HCT116 (cell line): Measurements from ENCODE around the gene TBX2. TPM values are rescaled to one million over a fixed set of nuclear protein-coding genes. Genes with fewer than 3 reads are reported as not detected.

ENCODE experiments used
- ATAC-seq: fragments of 200-7000 bp; cut with Tn5 transposase; 2 replicates; pipeline ENCODE4 v1.9.1; 2020; ENCODE audit warnings: mild to moderate bottlenecking, moderate library complexity
- BruUV-seq: library from RNA; stranded (reverse); fragments of 400-500 nt; replicated peaks from 2 replicates; lab custom pipeline; 2021; lab: Mats Ljungman, UMichigan
- CTCF ChIA-PET: fragments of 300-600 bp; sonication (Branson Sonifier 250); formaldehyde crosslinking; loops from one replicate; lab custom pipeline; 2021; ENCODE audit warnings: antibody characterized with exemption; lab: Charles Lee
- POLR2A ChIA-PET: fragments of 300-600, 350-600 bp; sonication (Branson Sonifier 250); formaldehyde crosslinking; loops from one replicate; lab custom pipeline; 2021; ENCODE audit warnings: antibody characterized with exemption; lab: Charles Lee
- RAD21 ChIA-PET, 2 experiments: fragments of 300-600 bp; sonication (Branson Sonifier 250); formaldehyde crosslinking; loops; one replicate each; lab custom pipeline; 2023; ENCODE audit warnings: low total read pairs in 2 of 2; ENCODE audit not compliant: uncharacterized antibody in 2 of 2, unreplicated experiment in 2 of 2, low non-redundant PET in 1 of 2; lab: Charles Lee
- DNase-seq: peaks from one replicate; pipeline ENCODE4 v3.0.0-alpha.2; 2010; ENCODE audit warnings: low read depth, low spot score
- H2AFZ ChIP-seq: fragments of 200-600 bp; shearing (Covaris generic), sonication (generic); 2 replicates; pipeline ENCODE4 v1.6.1; 2017; ENCODE audit warnings: low read depth, mixed run types, mixed read lengths, antibody characterized with exemption, low read length; ENCODE audit not compliant: poor library complexity, severe bottlenecking
- H3K27ac ChIP-seq: 2 replicates; pipeline ENCODE4 v1.5.1; 2012; ENCODE audit warnings: low read depth, low read length
- H3K27me3 ChIP-seq: fragments of 200-600 bp; sonication (generic); 2 replicates; pipeline ENCODE4 v1.6.1; 2016; ENCODE audit warnings: mixed run types, low read length, mixed read lengths; ENCODE audit not compliant: insufficient read depth
- H3K36me3 ChIP-seq, 2 experiments: fragments of 200-500 bp in 1 of 2; fragments of 200-600 bp in 1 of 2; sonication (Bioruptor generic) in 1 of 2; sonication (generic) in 1 of 2; 2 replicates each; pipeline versions ENCODE4 v1.5.1 to v1.6.1; 2014 to 2016; ENCODE audit warnings: low read length in 2 of 2, inconsistent platforms in 1 of 2, mixed read lengths in 1 of 2, mixed run types in 1 of 2; ENCODE audit not compliant: insufficient read depth in 2 of 2, control insufficient read depth in 1 of 2
- H3K4me1 ChIP-seq, 2 experiments: fragments of 200-600 bp in 1 of 2; sonication (generic) in 1 of 2; 2 replicates each; pipeline versions ENCODE4 v1.5.1 to v1.6.1; 2012 to 2017; ENCODE audit warnings: low read length in 2 of 2, inconsistent platforms in 1 of 2, mild to moderate bottlenecking in 1 of 2, mixed read lengths in 1 of 2, mixed run types in 1 of 2, moderate library complexity in 1 of 2; ENCODE audit not compliant: insufficient read depth in 2 of 2, control insufficient read depth in 1 of 2
- H3K4me2 ChIP-seq: fragments of 200-600 bp; sonication (generic); 2 replicates; pipeline ENCODE4 v1.6.1; 2017; ENCODE audit warnings: mixed run types, low read length, mixed read lengths
- H3K4me3 ChIP-seq, 2 experiments: fragments of 200-600 bp in 1 of 2; sonication (generic) in 1 of 2; replicated peaks in 1 of 2; 2 replicates each; pipeline ENCODE4 v1.5.1; 2011 to 2016; ENCODE audit warnings: low read length in 2 of 2, control low read depth in 1 of 2, low read depth in 1 of 2, mild to moderate bottlenecking in 1 of 2, mixed read lengths in 1 of 2, mixed run types in 1 of 2
- H3K79me2 ChIP-seq: fragments of 200-600 bp; sonication (generic); 2 replicates; pipeline ENCODE4 v1.6.1; 2017; ENCODE audit warnings: mild to moderate bottlenecking, mixed run types, low read length, moderate library complexity, mixed read lengths; ENCODE audit not compliant: insufficient read depth
- H3K9ac ChIP-seq: fragments of 200-600 bp; sonication (generic); 2 replicates; pipeline ENCODE4 v1.6.1; 2016; ENCODE audit warnings: low read length, mixed read lengths
- H3K9me2 ChIP-seq: fragments of 200-600 bp; sonication (generic), shearing (Covaris generic); 2 replicates; pipeline ENCODE4 v1.6.1; 2017; ENCODE audit warnings: mixed run types, mild to moderate bottlenecking, moderate library complexity; ENCODE audit not compliant: insufficient read depth
- H3K9me3 ChIP-seq, 2 experiments: fragments of 200-500 bp in 1 of 2; fragments of 200-600 bp in 1 of 2; sonication (Bioruptor generic) in 1 of 2; sonication (generic) in 1 of 2; 2 replicates each; pipeline ENCODE4 v1.6.1; 2014 to 2017; ENCODE audit warnings: low read length in 2 of 2, mixed read lengths in 2 of 2, inconsistent platforms in 1 of 2, low read depth in 1 of 2, mild to moderate bottlenecking in 1 of 2, mixed run types in 1 of 2, moderate library complexity in 1 of 2; ENCODE audit not compliant: control insufficient read depth in 1 of 2, insufficient read depth in 1 of 2
- H4K20me1 ChIP-seq: fragments of 200-600 bp; sonication (generic), shearing (Covaris generic); 2 replicates; pipeline ENCODE4 v1.6.1; 2017; ENCODE audit warnings: mixed run types, mild to moderate bottlenecking, moderate library complexity; ENCODE audit not compliant: insufficient read depth
- ATF3 ChIP-seq: IDR thresholded peaks from 2 replicates; pipeline ENCODE4 v1.6.1; 2012
- CBX3 ChIP-seq: IDR thresholded peaks from 2 replicates; pipeline ENCODE4 v1.6.1; 2012; ENCODE audit warnings: low read depth
- ELF1 ChIP-seq: IDR thresholded peaks from 2 replicates; pipeline ENCODE4 v1.6.1; 2012; ENCODE audit warnings: low read depth, borderline replicate concordance
- EZH2 ChIP-seq: fragments of 200-600 bp; sonication (generic); IDR thresholded peaks from 2 replicates; pipeline ENCODE4 v1.6.1; 2017; ENCODE audit warnings: antibody characterized with exemption, mixed run types
- EZH2phosphoT487 ChIP-seq: fragments of 200-600 bp; IDR thresholded peaks from 2 replicates; pipeline ENCODE4 v1.6.1; 2018; ENCODE audit warnings: antibody characterized with exemption, borderline replicate concordance
- POLR2A ChIP-seq: IDR thresholded peaks from 2 replicates; pipeline ENCODE4 v1.7.0; 2011; ENCODE audit warnings: borderline replicate concordance; ENCODE audit not compliant: insufficient read depth, insufficient read length; ENCODE audit errors: extremely low read depth
- SIN3A ChIP-seq: IDR thresholded peaks from 2 replicates; pipeline ENCODE4 v1.6.1; 2012; ENCODE audit warnings: low read depth
- SP1 ChIP-seq: IDR thresholded peaks from 2 replicates; pipeline ENCODE4 v1.6.1; 2012; ENCODE audit warnings: low read depth
- SRF ChIP-seq: IDR thresholded peaks from 2 replicates; pipeline ENCODE4 v1.6.1; 2012; ENCODE audit warnings: low read depth
- ZNF274 ChIP-seq: fragments of 200-500 bp; sonication (Bioruptor generic); IDR thresholded peaks from 2 replicates; pipeline ENCODE4 v1.6.1; 2014; ENCODE audit warnings: mild to moderate bottlenecking, low read depth, low read length, inconsistent platforms
- intact Hi-C: fragments of 100-400 bp; cut with micrococcal nuclease; formaldehyde crosslinking; loops from 2 replicates; pipeline ENCODE4 v1.10.0; 2022
- total RNA-seq: library from RNA; stranded (reverse); gene quantifications from one replicate; pipeline ENCODE4 v1.2.1, GENCODE V29; 2021; ENCODE audit not compliant: unreplicated experiment
- TF ChIP-seq, protein P1 (sequence below): IDR thresholded peaks from 2 replicates; pipeline ENCODE4 v1.6.1; 2012; ENCODE audit warnings: low read depth
- TF ChIP-seq, protein P2 (sequence below), 3 experiments: fragments of 200-600 bp in 1 of 3; sonication (generic) in 1 of 3; IDR thresholded peaks in 2 of 3; conservative IDR thresholded peaks in 1 of 3; 2 replicates each; pipeline ENCODE4 v1.5.1; 2012 to 2017; ENCODE audit warnings: low read depth in 2 of 3, low read length in 2 of 3, antibody characterized with exemption in 1 of 3, borderline replicate concordance in 1 of 3, control low read depth in 1 of 3, mild to moderate bottlenecking in 1 of 3, mixed read lengths in 1 of 3, mixed run types in 1 of 3, moderate library complexity in 1 of 3; ENCODE audit not compliant: insufficient read depth in 1 of 3

Gene TBX2
- total RNA-seq, 1 experiment from 2014 or later, result 0.71 TPM

- no peak for TF ChIP-seq EZH2phosphoT487
- TF ChIP-seq POLR2A, result no peak
- TF ChIP-seq ZNF274, result no peak
Measured at GRCh38 chr17:61458000-61458399, 58.4 kb downstream of the TBX2 start (continued).

- H3K9me2 ChIP-seq, result no peaks in the 10 kb centered on the region
- H3K4me3 ChIP-seq, result no peak overlapping the region
- intact Hi-C loops, result no loop called here
- no peaks in the 10 kb centered on the region for H3K27me3 ChIP-seq
- no peak for ATAC-seq
- TF ChIP-seq ATF3, result no peak
- no peak for TF ChIP-seq CBX3
- TF ChIP-seq, protein P1, sequence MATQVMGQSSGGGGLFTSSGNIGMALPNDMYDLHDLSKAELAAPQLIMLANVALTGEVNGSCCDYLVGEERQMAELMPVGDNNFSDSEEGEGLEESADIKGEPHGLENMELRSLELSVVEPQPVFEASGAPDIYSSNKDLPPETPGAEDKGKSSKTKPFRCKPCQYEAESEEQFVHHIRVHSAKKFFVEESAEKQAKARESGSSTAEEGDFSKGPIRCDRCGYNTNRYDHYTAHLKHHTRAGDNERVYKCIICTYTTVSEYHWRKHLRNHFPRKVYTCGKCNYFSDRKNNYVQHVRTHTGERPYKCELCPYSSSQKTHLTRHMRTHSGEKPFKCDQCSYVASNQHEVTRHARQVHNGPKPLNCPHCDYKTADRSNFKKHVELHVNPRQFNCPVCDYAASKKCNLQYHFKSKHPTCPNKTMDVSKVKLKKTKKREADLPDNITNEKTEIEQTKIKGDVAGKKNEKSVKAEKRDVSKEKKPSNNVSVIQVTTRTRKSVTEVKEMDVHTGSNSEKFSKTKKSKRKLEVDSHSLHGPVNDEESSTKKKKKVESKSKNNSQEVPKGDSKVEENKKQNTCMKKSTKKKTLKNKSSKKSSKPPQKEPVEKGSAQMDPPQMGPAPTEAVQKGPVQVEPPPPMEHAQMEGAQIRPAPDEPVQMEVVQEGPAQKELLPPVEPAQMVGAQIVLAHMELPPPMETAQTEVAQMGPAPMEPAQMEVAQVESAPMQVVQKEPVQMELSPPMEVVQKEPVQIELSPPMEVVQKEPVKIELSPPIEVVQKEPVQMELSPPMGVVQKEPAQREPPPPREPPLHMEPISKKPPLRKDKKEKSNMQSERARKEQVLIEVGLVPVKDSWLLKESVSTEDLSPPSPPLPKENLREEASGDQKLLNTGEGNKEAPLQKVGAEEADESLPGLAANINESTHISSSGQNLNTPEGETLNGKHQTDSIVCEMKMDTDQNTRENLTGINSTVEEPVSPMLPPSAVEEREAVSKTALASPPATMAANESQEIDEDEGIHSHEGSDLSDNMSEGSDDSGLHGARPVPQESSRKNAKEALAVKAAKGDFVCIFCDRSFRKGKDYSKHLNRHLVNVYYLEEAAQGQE, result no peak
- no peak for TF ChIP-seq EZH2
- TF ChIP-seq, protein P2, sequence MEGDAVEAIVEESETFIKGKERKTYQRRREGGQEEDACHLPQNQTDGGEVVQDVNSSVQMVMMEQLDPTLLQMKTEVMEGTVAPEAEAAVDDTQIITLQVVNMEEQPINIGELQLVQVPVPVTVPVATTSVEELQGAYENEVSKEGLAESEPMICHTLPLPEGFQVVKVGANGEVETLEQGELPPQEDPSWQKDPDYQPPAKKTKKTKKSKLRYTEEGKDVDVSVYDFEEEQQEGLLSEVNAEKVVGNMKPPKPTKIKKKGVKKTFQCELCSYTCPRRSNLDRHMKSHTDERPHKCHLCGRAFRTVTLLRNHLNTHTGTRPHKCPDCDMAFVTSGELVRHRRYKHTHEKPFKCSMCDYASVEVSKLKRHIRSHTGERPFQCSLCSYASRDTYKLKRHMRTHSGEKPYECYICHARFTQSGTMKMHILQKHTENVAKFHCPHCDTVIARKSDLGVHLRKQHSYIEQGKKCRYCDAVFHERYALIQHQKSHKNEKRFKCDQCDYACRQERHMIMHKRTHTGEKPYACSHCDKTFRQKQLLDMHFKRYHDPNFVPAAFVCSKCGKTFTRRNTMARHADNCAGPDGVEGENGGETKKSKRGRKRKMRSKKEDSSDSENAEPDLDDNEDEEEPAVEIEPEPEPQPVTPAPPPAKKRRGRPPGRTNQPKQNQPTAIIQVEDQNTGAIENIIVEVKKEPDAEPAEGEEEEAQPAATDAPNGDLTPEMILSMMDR (IDR thresholded peaks at IDR 0.05 in 2 of 3, conservative IDR thresholded peaks at IDR 0.05 in 1 of 3; ENCODE audit: borderline replicate concordance in 1 of 3, insufficient read depth in 1 of 3, low read depth in 2 of 3, low read length in 2 of 3), result no peak
- TF ChIP-seq SIN3A, result no peak
- no peak for TF ChIP-seq SRF
- TF ChIP-seq POLR2A, result no peak
- TF ChIP-seq ELF1, result no peak
- no peak for TF ChIP-seq EZH2phosphoT487
- no peak for TF ChIP-seq SP1
- no peaks in the 10 kb centered on the region for H3K36me3 ChIP-seq
- no TSS peak for BruUV-seq
- H3K79me2 ChIP-seq, result no peaks in the 10 kb centered on the region
- no peak overlapping the region for H3K27ac ChIP-seq
- H3K9me3 ChIP-seq, result no peaks in the 10 kb centered on the region
- no peak overlapping the region for H3K9ac ChIP-seq
- no peaks in the 10 kb centered on the region for H4K20me1 ChIP-seq
- POLR2A ChIA-PET, result no interaction called here
- peaks cover 0 to 4% of the 10 kb centered on the region in 2 experiments; a peak in 1 of 4 replicates for H3K4me1 ChIP-seq
- RAD21 ChIA-PET, result no interaction called here
- H2AFZ ChIP-seq, result no peak overlapping the region
- H3K4me2 ChIP-seq, result no peak overlapping the region
- CTCF ChIA-PET, result no interaction called here
- no peak for DNase-seq
Measured at GRCh38 chr17:61458421-61459141, 58.9 kb downstream of the TBX2 start.
